Activated CD8-positive, alpha-beta memory T cell treated with anti-CD3 and anti-CD28 coated beads, Interleukin-2, amount 10 ng/mL, durations not matched to agents 7 days and 5 days (primary cell): ENCODE measurements around the gene CYSRT1. TPM values are rescaled to one million over a fixed set of nuclear protein-coding genes. Genes with fewer than 3 reads are reported as not detected.

Experiments used
- ATAC-seq: fragments of 150-1000 bp; cut with Tn5 transposase; one replicate; pipeline ENCODE4 v1.10.0; 2021; ENCODE audit warnings: moderate library complexity
- CTCF ChIA-PET: fragments of 350-600 bp; sonication (Branson Sonifier 250); formaldehyde crosslinking; loops from one replicate; lab custom pipeline; 2021; ENCODE audit warnings: antibody characterized with exemption; lab: Charles Lee
- DNase-seq: peaks from one replicate; pipeline ENCODE4 v3.0.0-alpha.2; 2020
- H3K27ac Mint-ChIP-seq: one replicate; pipeline ENCODE4 v1.8.0; 2021; ENCODE audit warnings: mild to moderate bottlenecking, mixed read lengths
- H3K27me3 Mint-ChIP-seq: one replicate; pipeline ENCODE4 v1.8.0; 2021; ENCODE audit warnings: mixed read lengths
- H3K36me3 Mint-ChIP-seq: one replicate; pipeline ENCODE4 v1.8.0; 2021; ENCODE audit warnings: mild to moderate bottlenecking, mixed read lengths
- H3K4me1 Mint-ChIP-seq: one replicate; pipeline ENCODE4 v1.8.0; 2021; ENCODE audit warnings: mixed read lengths
- H3K4me3 Mint-ChIP-seq: one replicate; pipeline ENCODE4 v1.8.0; 2021; ENCODE audit warnings: mild to moderate bottlenecking, moderate library complexity, mixed read lengths
- H3K9me3 Mint-ChIP-seq: one replicate; pipeline ENCODE4 v1.8.0; 2022; ENCODE audit warnings: low read depth, mixed read lengths
- total RNA-seq, 2 experiments: library from RNA; stranded (reverse); gene quantifications; one replicate each; pipeline ENCODE4 v1.2.3, GENCODE V29; 2021

CYSRT1 gene
- total RNA-seq, 2 experiments from 2014 or later: 0.53 to 0.89 TPM

DNA sequence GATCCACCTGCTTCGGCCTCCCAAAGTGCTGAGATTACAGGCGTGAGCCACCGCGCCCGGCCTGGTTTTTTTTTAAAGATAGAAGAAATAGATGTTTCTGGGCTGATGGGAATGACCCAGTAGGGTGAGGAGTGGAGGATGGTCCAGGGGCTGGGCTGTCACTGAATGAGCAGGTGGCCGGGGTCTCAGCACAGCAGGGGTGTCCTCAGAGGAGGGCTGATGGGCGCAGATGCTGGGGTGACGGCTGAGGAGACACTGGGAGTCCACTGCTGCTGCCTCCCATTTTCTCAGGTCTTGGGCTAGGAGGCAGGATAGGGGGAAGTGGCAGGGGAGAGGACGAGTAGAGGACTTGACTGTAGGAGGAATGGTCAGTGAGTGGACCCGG is 50.2 kb downstream of the CYSRT1 start:
- H3K4me1 Mint-ChIP-seq: peaks cover 13% of the 10 kb centered on the region
- DNase-seq (no peak), ATAC-seq (no peak)
- CTCF ChIA-PET: no interaction called here
- H3K9me3 Mint-ChIP-seq: no peaks in the 10 kb centered on the region
- no peak overlapping the region for H3K4me3 Mint-ChIP-seq
- no peaks in the 10 kb centered on the region for H3K27me3 Mint-ChIP-seq
- H3K36me3 Mint-ChIP-seq: peaks cover 4% of the 10 kb centered on the region
- no peak overlapping the region for H3K27ac Mint-ChIP-seq

Other genes with a start within 250 kb of the CYSRT1 start
- gene PTGDS, start 247.7 kb upstream of the CYSRT1 start, total RNA-seq: 1 to 10 TPM; 1.2 to 3.2 TPM
- gene LCNL1, start 242.2 kb upstream of the CYSRT1 start, total RNA-seq: under 1 TPM in 1 of 2 experiments, not detected in 1; 0.09 TPM
- gene PAXX, start 232.8 kb upstream of the CYSRT1 start, total RNA-seq: 10 to 100 TPM; 68.6 to 94.8 TPM
- gene CLIC3, start 228.6 kb upstream of the CYSRT1 start, total RNA-seq: 1 to 10 TPM; 3.8 to 7.8 TPM
- 10 to 100 TPM; 30.0 to 73.6 TPM for gene ABCA2, start 196.9 kb upstream of the CYSRT1 start, total RNA-seq
- gene FUT7, start 193.1 kb upstream of the CYSRT1 start, total RNA-seq: 1 to 10 TPM in 1 of 2 experiments, under 1 TPM in 1; 0.68 to 2.8 TPM
- 10 to 100 TPM; 30.4 to 55.6 TPM for gene NPDC1, start 179.0 kb upstream of the CYSRT1 start, total RNA-seq
- not detected for gene ENTPD2, start 171.1 kb upstream of the CYSRT1 start, total RNA-seq
- 10 to 100 TPM; 31.9 to 40.1 TPM for gene SAPCD2, start 154.6 kb upstream of the CYSRT1 start, total RNA-seq
- gene UAP1L1, start 147.7 kb upstream of the CYSRT1 start, total RNA-seq: 10 to 100 TPM; 32.6 to 35.3 TPM
- 10 to 100 TPM; 43.8 to 60.6 TPM for gene MAN1B1, start 138.2 kb upstream of the CYSRT1 start, total RNA-seq
- gene DPP7, start 110.4 kb upstream of the CYSRT1 start, total RNA-seq: 100 to 1,000 TPM; 271 to 321 TPM
- gene GRIN1, start 86.0 kb upstream of the CYSRT1 start, total RNA-seq: not detected
- under 1 TPM in 1 of 2 experiments, not detected in 1; 0.30 TPM for gene LRRC26, start 55.1 kb upstream of the CYSRT1 start, total RNA-seq
- gene TMEM210, start 53.1 kb upstream of the CYSRT1 start, total RNA-seq: not detected
- 10 to 100 TPM; 59.8 to 69.7 TPM for gene ANAPC2, start 36.6 kb upstream of the CYSRT1 start, total RNA-seq
- 10 to 100 TPM; 80.2 to 91.3 TPM for gene SSNA1, start 36.5 kb upstream of the CYSRT1 start, total RNA-seq
- gene TPRN, start 24.4 kb upstream of the CYSRT1 start, total RNA-seq: 10 to 100 TPM; 11.1 to 13.3 TPM
- gene TMEM203, start 19.5 kb upstream of the CYSRT1 start, total RNA-seq: 10 to 100 TPM; 32.2 to 36.9 TPM
- 10 to 100 TPM; 50.1 to 50.6 TPM for gene NDOR1, start 19.5 kb upstream of the CYSRT1 start, total RNA-seq
- 1 to 10 TPM; 2.9 to 3.0 TPM for gene RNF208, start 2.9 kb upstream of the CYSRT1 start, total RNA-seq
- gene RNF224, start 2.3 kb downstream of the CYSRT1 start, total RNA-seq: not detected
- not detected for gene SLC34A3, start 5.7 kb downstream of the CYSRT1 start, total RNA-seq
- gene TUBB4B, start 16.1 kb downstream of the CYSRT1 start, total RNA-seq: 100 to 1,000 TPM; 353 to 375 TPM
- gene STPG3, start 26.1 kb downstream of the CYSRT1 start, total RNA-seq: not detected
- 10 to 100 TPM; 70.8 to 75.3 TPM for gene NELFB, start 30.2 kb downstream of the CYSRT1 start, total RNA-seq
- gene TOR4A, start 52.6 kb downstream of the CYSRT1 start, total RNA-seq: 10 to 100 TPM; 10.9 to 13.3 TPM
- gene NRARP, start 77.1 kb downstream of the CYSRT1 start, total RNA-seq: 1 to 10 TPM; 1.6 to 4.5 TPM
- 10 to 100 TPM in 1 of 2 experiments, 1 to 10 TPM in 1; 9.2 to 19.8 TPM for gene EXD3, start 198.0 kb downstream of the CYSRT1 start, total RNA-seq
- gene NOXA1, start 198.2 kb downstream of the CYSRT1 start, total RNA-seq: under 1 TPM; 0.30 to 0.53 TPM
- not detected for gene ENTPD8, start 216.2 kb downstream of the CYSRT1 start, total RNA-seq
- 10 to 100 TPM; 35.8 to 42.1 TPM for gene NSMF, start 234.2 kb downstream of the CYSRT1 start, total RNA-seq